Fibroblast of skin of scalp (primary cell): ENCODE data around the gene PDE1C.

Experiments
- DNase-seq: peaks from one replicate; pipeline ENCODE4 v3.0.0-alpha.2; 2013

Gene PDE1C

GRCh38 chr7:31764462-31764861, 305.7 kb downstream of the PDE1C start:
- DNase-seq = peak; percentile 14

- DNase-seq = no peak
These were observed 306.7 kb downstream of the PDE1C start for GRCh38 chr7:31763548-31763947.

- peak; percentile 18 for DNase-seq
These were observed 308.6 kb downstream of the PDE1C start for GRCh38 chr7:31761646-31762045.

- DNase-seq = no peak
These were observed 311.5 kb downstream of the PDE1C start for GRCh38 chr7:31758755-31759154.

- no peak for DNase-seq
These were observed 318.5 kb downstream of the PDE1C start for GRCh38 chr7:31751726-31752125.

GRCh38 chr7:31748084-31748483, 322.1 kb downstream of the PDE1C start:
- DNase-seq = no peak

- DNase-seq = no peak
These were observed 322.7 kb downstream of the PDE1C start for GRCh38 chr7:31747553-31747952.

GRCh38 chr7:31744294-31744874, 325.8 kb downstream of the PDE1C start:
- DNase-seq = peak; percentile 61

- DNase-seq = no peak
These were observed 328.4 kb downstream of the PDE1C start for GRCh38 chr7:31741852-31742251.

GRCh38 chr7:31735991-31736982, 333.9 kb downstream of the PDE1C start:
- DNase-seq = peak; percentile 62

GRCh38 chr7:31734456-31734855, 335.8 kb downstream of the PDE1C start:
- no peak for DNase-seq

GRCh38 chr7:31729195-31729804, 340.9 kb downstream of the PDE1C start:
- DNase-seq = no peak

GRCh38 chr7:31724696-31725095, 345.5 kb downstream of the PDE1C start:
- DNase-seq = no peak

- DNase-seq = no peak
These were observed 349.8 kb downstream of the PDE1C start for GRCh38 chr7:31720366-31720765.

GRCh38 chr7:31716355-31716754, 353.9 kb downstream of the PDE1C start:
- no peak for DNase-seq

- no peak for DNase-seq
These were observed 360.0 kb downstream of the PDE1C start for GRCh38 chr7:31710171-31710570.

- DNase-seq = no peak
These were observed 363.1 kb downstream of the PDE1C start for GRCh38 chr7:31707089-31707488.

GRCh38 chr7:31705377-31705776, 364.8 kb downstream of the PDE1C start:
- DNase-seq = no peak

- no peak for DNase-seq
These were observed 367.9 kb downstream of the PDE1C start for GRCh38 chr7:31702354-31702753.
